HG03439 (cell line): Measurements from ENCODE around the gene SFMBT2.

Experiments used
- ATAC-seq: cut with Tn5 transposase; IDR thresholded peaks from one replicate; pipeline ENCODE4 v1.9.1; 2021; ENCODE audit warnings: mild to moderate bottlenecking, moderate library complexity; ENCODE audit not compliant: unreplicated experiment

Gene SFMBT2

DNA sequence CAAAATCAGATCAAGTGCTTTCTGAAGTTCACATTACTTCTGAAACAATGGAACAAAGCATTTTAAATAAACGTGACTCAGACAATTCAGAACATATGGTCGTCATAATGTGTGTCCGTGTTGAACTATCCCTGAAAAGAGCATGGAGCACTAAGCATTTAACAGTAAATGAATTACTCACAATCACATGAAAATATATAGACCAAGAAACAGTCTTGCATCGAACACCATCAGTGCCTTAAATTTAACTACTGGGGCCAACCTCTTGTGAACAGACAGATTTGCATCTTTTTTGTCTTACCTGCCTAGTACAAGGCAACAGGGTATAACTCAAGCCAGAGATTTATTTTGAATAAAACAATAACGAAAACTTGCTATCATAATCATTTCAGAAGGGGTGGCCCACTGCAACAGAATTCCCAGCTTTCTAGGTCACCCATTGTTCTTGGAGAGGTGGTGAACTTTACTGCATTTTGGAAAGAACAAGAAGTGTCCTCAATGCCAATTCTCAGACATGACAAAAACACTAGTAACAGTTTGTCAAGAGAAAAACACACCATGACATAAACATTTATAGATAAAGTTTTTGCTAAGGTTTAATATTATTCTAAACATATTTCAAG is 293.5 kb downstream of the SFMBT2 start:
- ATAC-seq, result no peak

DNA sequence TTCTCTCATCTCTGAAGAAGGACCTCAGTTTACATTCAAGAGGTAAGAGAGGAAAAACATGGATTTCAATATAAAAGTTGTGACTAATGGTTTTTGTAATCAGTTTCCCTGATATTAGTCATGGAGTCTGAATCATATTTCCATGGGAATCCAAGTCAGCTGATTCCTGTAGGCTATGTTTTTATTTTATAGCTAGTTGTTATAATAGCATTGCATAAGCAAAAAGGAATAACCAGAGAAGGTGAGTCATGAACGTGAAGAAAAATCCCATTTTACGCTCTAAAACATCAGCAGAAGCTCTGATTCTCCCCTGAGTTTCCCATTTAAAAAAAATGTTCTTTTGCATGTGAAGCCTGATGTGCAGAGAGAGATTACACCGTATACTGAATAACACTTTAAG is 299.3 kb downstream of the SFMBT2 start:
- ATAC-seq, result no peak

- ATAC-seq, result no peak
Measured at GRCh38 chr10:7111089-7111488, 299.7 kb downstream of the SFMBT2 start.
